HEK293T (cell line): ENCODE data around the gene RAB31.

ENCODE experiments used
- CTCF ChIA-PET: fragments of 350-600 bp; formaldehyde crosslinking; extraction: SDS; loops from one replicate; lab custom pipeline; 2021; ENCODE audit warnings: antibody characterized with exemption, inconsistent platforms; lab: Yijun Ruan, JAX
- POLR2A ChIA-PET: fragments of 350-600 bp; formaldehyde crosslinking; extraction: SDS; loops from one replicate; lab custom pipeline; 2020; ENCODE audit warnings: antibody characterized with exemption, inconsistent platforms; lab: Yijun Ruan, JAX
- DNase-seq: peaks from one replicate; pipeline ENCODE4 v3.0.0; 2012; ENCODE audit warnings: mixed read lengths; ENCODE audit errors: extremely low spot score
- ARNT ChIP-seq: fragments of 450-650 bp; IDR thresholded peaks from 2 replicates; pipeline ENCODE4 v1.6.1; 2017; ENCODE audit warnings: mild to moderate bottlenecking
- BHLHE40 ChIP-seq: fragments of 450-650 bp; IDR thresholded peaks from 2 replicates; pipeline ENCODE4 v1.6.1; 2016; ENCODE audit warnings: mild to moderate bottlenecking, moderate library complexity, borderline replicate concordance
- CTBP1 ChIP-seq: fragments of 450-650 bp; IDR thresholded peaks from 2 replicates; pipeline ENCODE4 v1.6.1; 2016; ENCODE audit warnings: borderline replicate concordance
- ELF4 ChIP-seq: fragments of 450-650 bp; IDR thresholded peaks from 2 replicates; pipeline ENCODE4 v1.6.1; 2017; ENCODE audit warnings: antibody characterized with exemption
- FOXA1 ChIP-seq: fragments of 450-650 bp; IDR thresholded peaks from 2 replicates; pipeline ENCODE4 v1.6.1; 2016; ENCODE audit warnings: mild to moderate bottlenecking
- FOXK2 ChIP-seq: fragments of 450-650 bp; IDR thresholded peaks from 2 replicates; pipeline ENCODE4 v1.6.1; 2016; ENCODE audit warnings: mild to moderate bottlenecking
- FOXM1 ChIP-seq: fragments of 450-650 bp; IDR thresholded peaks from 2 replicates; pipeline ENCODE4 v1.6.1; 2017; ENCODE audit warnings: mild to moderate bottlenecking, borderline replicate concordance
- HDGF ChIP-seq: fragments of 450-650 bp; IDR thresholded peaks from 2 replicates; pipeline ENCODE4 v1.6.1; 2017; ENCODE audit warnings: antibody characterized with exemption, borderline replicate concordance
- L3MBTL2 ChIP-seq: fragments of 450-650 bp; conservative IDR thresholded peaks from 2 replicates; pipeline ENCODE4 v1.6.1; 2016; ENCODE audit warnings: mild to moderate bottlenecking
- LEF1 ChIP-seq: fragments of 450-650 bp; IDR thresholded peaks from 2 replicates; pipeline ENCODE4 v1.6.1; 2017; ENCODE audit warnings: mild to moderate bottlenecking, borderline replicate concordance
- NFRKB ChIP-seq: fragments of 450-650 bp; IDR thresholded peaks from 2 replicates; pipeline ENCODE4 v1.6.1; 2016; ENCODE audit warnings: mild to moderate bottlenecking, moderate library complexity
- SP1 ChIP-seq: fragments of 450-650 bp; IDR thresholded peaks from 2 replicates; pipeline ENCODE4 v1.6.1; 2017
- SUZ12 ChIP-seq: fragments of 450-650 bp; IDR thresholded peaks from 2 replicates; pipeline ENCODE4 v1.6.1; 2016; ENCODE audit warnings: mild to moderate bottlenecking
- TARDBP ChIP-seq: fragments of 450-650 bp; IDR thresholded peaks from 2 replicates; pipeline ENCODE4 v1.6.1; 2016
- ZNF384 ChIP-seq: fragments of 450-650 bp; IDR thresholded peaks from 2 replicates; pipeline ENCODE4 v1.6.1; 2016
- TF ChIP-seq, protein P1 (sequence below): fragments of 450-650 bp; IDR thresholded peaks from 2 replicates; pipeline ENCODE4 v1.6.1; 2016

Gene RAB31

DNA sequence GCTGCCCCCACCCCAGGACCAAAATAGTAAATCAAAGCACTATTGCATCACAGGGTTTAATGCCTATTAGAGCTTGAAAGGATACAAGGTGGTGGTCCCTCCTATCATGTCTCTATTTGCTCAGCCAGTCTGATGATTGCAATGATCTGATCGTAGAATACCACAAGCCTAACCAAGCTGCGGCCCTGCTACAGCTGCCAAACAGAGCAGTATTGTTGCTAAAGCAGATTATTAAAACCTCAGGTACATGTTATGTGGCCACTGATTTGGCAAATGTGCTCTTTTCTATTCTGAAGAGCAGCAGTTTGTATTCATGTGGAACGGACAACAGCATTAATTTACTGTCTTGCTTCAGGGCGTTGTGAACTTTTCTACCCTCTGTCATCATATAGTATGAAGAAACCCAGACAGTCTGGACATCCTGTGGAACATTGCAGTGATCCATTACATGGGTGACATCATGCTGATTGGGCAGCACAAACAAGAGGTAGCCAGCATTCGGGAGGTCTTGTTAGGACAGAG, 197.4 kb downstream of the RAB31 start:
- DNase-seq = no peak
- ChIA-PET CTCF (no interaction called here), POLR2A (interaction anchor here (1.0 kb wide), 1 partner anchor 9 kb away, joined by 3 read pairs; no protein-coding TSS in a partner anchor)
- TF ChIP-seq FOXK2 (no peak), FOXA1 (no peak), ELF4 (no peak), HDGF (no peak), SUZ12 (no peak), LEF1 (no peak), NFRKB (no peak), ZNF384 (no peak), CTBP1 (no peak), TARDBP (no peak), ARNT (no peak), FOXM1 (no peak), BHLHE40 (no peak)
- TF ChIP-seq, protein P1, sequence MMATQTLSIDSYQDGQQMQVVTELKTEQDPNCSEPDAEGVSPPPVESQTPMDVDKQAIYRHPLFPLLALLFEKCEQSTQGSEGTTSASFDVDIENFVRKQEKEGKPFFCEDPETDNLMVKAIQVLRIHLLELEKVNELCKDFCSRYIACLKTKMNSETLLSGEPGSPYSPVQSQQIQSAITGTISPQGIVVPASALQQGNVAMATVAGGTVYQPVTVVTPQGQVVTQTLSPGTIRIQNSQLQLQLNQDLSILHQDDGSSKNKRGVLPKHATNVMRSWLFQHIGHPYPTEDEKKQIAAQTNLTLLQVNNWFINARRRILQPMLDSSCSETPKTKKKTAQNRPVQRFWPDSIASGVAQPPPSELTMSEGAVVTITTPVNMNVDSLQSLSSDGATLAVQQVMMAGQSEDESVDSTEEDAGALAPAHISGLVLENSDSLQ = no peak

DNA sequence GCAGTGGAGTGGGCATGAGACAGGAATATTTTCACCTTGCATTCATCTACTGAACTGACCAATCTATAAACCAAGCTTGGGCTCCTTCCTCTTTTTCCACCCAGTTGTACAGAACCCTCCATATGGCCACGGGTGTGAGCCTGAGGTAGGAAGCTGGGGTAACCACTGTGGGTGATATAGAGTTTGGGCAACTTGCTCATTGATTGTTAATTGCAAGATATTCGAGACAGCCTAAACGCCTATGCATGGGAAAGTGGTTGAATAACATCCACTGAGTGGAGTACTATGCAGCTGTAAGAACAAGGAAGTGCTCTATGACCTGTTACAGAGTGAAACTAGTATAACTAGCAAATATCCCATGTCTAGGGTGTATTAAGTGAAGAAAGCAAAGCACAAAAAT, 198.4 kb downstream of the RAB31 start:
- DNase-seq = no peak
- ChIA-PET POLR2A (no interaction called here), CTCF (interaction anchor here (0.7 kb wide), 1 partner anchor 34 kb away, joined by 3 read pairs; no protein-coding TSS in a partner anchor)
- no peak for TF ChIP-seq HDGF
- no peak for TF ChIP-seq CTBP1
- TF ChIP-seq NFRKB = no peak
- no peak for TF ChIP-seq BHLHE40
- TF ChIP-seq SP1 = no peak
- TF ChIP-seq ZNF384 = no peak

DNA sequence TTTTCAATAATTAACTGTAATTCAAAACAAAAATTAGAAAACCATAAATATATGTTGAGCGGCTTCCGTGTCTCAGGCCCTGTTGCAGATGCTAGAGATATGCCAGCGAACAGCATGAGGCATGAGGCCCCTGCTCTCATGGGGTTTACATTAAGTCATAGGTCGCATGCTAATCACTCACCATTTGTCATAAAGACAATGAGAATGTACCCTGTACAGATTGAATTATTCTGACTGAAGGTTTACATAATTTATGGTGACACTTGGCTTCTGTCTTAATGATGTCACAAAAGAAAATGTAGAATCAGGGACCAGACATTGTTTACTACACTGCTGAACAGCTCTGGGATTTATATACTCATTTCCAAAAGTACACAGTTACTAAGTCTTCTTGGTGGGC, 199.8 kb downstream of the RAB31 start:
- ChIA-PET CTCF (no interaction called here), POLR2A (no interaction called here)
- no peak for DNase-seq
- TF ChIP-seq, protein P1 = peak; percentile 84
- TF ChIP-seq FOXM1 = no peak

DNA sequence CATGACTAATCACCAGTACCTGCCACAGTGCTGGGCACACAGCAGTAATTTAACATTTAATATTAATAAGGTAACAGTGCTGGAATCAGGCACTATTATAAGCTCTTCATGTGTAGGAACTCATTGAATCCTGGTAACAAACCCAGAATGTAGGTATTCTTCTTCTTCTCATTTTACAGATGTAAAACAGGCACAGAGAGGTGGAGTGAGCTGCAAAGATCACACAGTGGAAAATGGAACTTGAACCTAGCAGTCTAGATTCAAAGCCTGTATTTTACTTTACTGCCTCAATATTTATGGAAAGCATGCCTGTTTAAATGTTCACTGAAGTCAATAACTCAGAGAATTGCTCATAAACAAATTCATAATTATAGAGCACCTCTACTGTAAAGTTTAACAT, 202.0 kb downstream of the RAB31 start:
- ChIA-PET POLR2A (no interaction called here), CTCF (no interaction called here)
- no peak for TF ChIP-seq SP1
- TF ChIP-seq, protein P1 = no peak
- no peak for TF ChIP-seq L3MBTL2
- DNase-seq = no peak

DNA sequence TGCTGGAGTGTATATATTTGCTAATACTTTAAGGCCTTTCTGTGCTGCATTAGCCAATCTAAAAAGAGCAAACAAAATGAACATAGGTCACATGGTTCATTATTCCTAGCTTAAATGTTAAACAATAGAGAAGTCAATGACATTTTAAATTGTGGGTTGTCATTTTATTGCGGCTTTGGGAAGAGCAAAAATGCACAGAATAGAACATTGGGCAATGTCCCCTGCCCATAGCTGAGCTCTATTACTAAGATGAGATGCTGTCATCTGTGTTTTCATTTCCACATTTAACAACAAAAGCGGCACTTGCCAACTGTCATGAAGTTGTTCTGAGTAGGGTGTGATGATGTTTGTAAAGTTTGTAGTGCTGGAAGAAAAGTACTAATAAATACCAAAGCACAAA, 202.6 kb downstream of the RAB31 start:
- no peak for TF ChIP-seq FOXA1
- TF ChIP-seq, protein P1 = no peak
- no peak for TF ChIP-seq ZNF384
- no peak for TF ChIP-seq TARDBP
- TF ChIP-seq ARNT = no peak
- TF ChIP-seq L3MBTL2 = no peak
- no peak for TF ChIP-seq BHLHE40
- no peak for TF ChIP-seq HDGF
- no peak for TF ChIP-seq NFRKB
- TF ChIP-seq CTBP1 = no peak
- no peak for TF ChIP-seq SUZ12
- no peak for TF ChIP-seq SP1
- no peak for TF ChIP-seq FOXK2
- TF ChIP-seq ELF4 = no peak
- no peak for TF ChIP-seq LEF1
- TF ChIP-seq FOXM1 = no peak
- CTCF ChIA-PET = no interaction called here
- POLR2A ChIA-PET = no interaction called here
- no peak for DNase-seq

DNA sequence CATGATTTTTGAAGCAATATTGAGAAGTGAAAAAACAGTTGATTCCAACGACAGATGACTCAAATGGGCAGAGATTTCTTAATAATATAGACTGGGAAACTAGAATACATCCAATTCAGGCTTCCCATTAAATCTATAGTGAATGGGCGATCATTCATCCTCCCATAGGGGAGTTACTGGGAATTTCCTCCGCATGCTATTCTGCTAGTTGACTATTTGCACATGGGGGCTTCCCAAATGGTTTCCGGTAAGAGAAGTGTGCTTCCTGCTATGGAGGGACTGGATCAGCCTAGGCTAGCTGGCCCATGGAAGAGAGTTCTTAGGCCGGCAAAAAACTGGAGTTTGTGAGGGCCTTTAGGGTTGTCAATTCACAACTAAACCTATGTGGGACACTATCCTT, 203.1 kb downstream of the RAB31 start:
- no peak for DNase-seq
- ChIA-PET POLR2A (no interaction called here), CTCF (no interaction called here)
- no peak for TF ChIP-seq ZNF384
- TF ChIP-seq CTBP1 = no peak
- TF ChIP-seq, protein P1 = no peak
- TF ChIP-seq FOXK2 = no peak
- TF ChIP-seq FOXA1 = no peak
- no peak for TF ChIP-seq ELF4
- no peak for TF ChIP-seq BHLHE40
- TF ChIP-seq NFRKB = no peak
- TF ChIP-seq ARNT = no peak
- TF ChIP-seq SUZ12 = no peak
- no peak for TF ChIP-seq FOXM1
- TF ChIP-seq LEF1 = no peak
- no peak for TF ChIP-seq TARDBP
- TF ChIP-seq SP1 = no peak
- TF ChIP-seq L3MBTL2 = no peak
- no peak for TF ChIP-seq HDGF
